Tibial artery (tissue), 4 donors: ENCODE measurements around the gene PITPNM3.

Experiments
- DNase-seq, 2 donors: peaks; one replicate each; pipeline ENCODE4 v3.0.0-alpha.2; 2019
- H3K27ac ChIP-seq, 2 donors: fragments of 200-600 bp; sonication (generic) in 1 of 2; 1 replicate in 1 of 2; 2 replicates in 1 of 2; pipeline ENCODE4 v1.5.1; 2018 to 2019; ENCODE audit warnings: mild to moderate bottlenecking in 1 of 2
- H3K27me3 ChIP-seq, 2 donors: fragments of 200-600 bp; sonication (generic) in 1 of 2; one replicate each; pipeline versions ENCODE4 v1.5.1 to v1.6.0; 2016 to 2019
- H3K36me3 ChIP-seq, 3 donors: fragments of 200-600 bp; sonication (generic) in 2 of 3; one replicate each; pipeline ENCODE4 v1.5.1; 2016 to 2019; ENCODE audit warnings: mild to moderate bottlenecking in 2 of 3
- H3K4me1 ChIP-seq, 4 donors: fragments of 200-600 bp; sonication (generic) in 2 of 4; 1 replicate in 3 of 4; 2 replicates in 1 of 4; pipeline ENCODE4 v1.5.1; 2016 to 2019
- H3K4me3 ChIP-seq, 2 donors: fragments of 200-600 bp; sonication (generic) in 1 of 2; 1 replicate in 1 of 2; 2 replicates in 1 of 2; pipeline ENCODE4 v1.5.1; 2018 to 2019; ENCODE audit warnings: mild to moderate bottlenecking in 2 of 2
- H3K9me3 ChIP-seq, 3 donors: fragments of 200-600 bp; sonication (generic) in 1 of 3; one replicate each; pipeline ENCODE4 v1.5.1; 2016 to 2019
- CTCF ChIP-seq, 2 experiments: fragments of 200-600 bp in 1 of 2; fragments of 450-650 bp in 1 of 2; IDR thresholded peaks; one replicate each; pipeline ENCODE4 v1.5.1; 2017 to 2019; ENCODE audit warnings: antibody characterized with exemption in 2 of 2, mild to moderate bottlenecking in 1 of 2, moderate library complexity in 1 of 2
- intact Hi-C: fragments of 100-400 bp; cut with DNase I; formaldehyde crosslinking; loops from one replicate; pipeline ENCODE4 v1.15.0; 2023; ENCODE audit warnings: low total_unique reads

The PITPNM3 gene

DNA sequence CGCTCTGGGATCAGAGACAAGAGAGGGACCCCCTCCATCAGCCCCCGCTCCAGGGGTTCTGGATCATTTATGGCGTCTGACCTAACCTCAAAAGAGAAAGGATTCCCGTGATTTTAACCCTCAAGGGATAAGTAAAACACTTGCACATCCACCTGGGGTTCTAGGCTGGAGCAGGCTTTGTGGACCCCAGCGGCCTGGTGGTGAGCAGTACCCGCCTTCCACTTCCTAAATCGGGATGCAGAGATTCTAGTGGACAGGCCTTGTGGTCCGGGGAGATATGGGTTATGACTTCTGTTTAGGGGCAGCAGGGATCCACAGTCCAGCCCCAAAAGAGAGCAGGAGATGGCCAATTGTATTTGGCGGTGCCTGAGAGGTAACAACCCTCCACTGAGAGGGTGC, 684 bp upstream of the PITPNM3 start:
- TF ChIP-seq CTCF (IDR thresholded peaks at IDR 0.05) = no peak
- peak overlapping the region; percentile 52 to 56 for H3K4me3 ChIP-seq
- no peak overlapping the region for H3K27ac ChIP-seq
- no peak for DNase-seq
- intact Hi-C loops = loop anchor here (10.0 kb wide), 1 partner anchor 472 kb away; no protein-coding TSS in a partner anchor
- no peaks in the 10 kb centered on the region for H3K36me3 ChIP-seq
- H3K9me3 ChIP-seq = no peaks in the 10 kb centered on the region
- peaks cover 0 to 26% (median 20%) of the 10 kb centered on the region in 4 donors for H3K4me1 ChIP-seq
- H3K27me3 ChIP-seq = peaks cover 0 to 23% of the 10 kb centered on the region in 2 donors

DNA sequence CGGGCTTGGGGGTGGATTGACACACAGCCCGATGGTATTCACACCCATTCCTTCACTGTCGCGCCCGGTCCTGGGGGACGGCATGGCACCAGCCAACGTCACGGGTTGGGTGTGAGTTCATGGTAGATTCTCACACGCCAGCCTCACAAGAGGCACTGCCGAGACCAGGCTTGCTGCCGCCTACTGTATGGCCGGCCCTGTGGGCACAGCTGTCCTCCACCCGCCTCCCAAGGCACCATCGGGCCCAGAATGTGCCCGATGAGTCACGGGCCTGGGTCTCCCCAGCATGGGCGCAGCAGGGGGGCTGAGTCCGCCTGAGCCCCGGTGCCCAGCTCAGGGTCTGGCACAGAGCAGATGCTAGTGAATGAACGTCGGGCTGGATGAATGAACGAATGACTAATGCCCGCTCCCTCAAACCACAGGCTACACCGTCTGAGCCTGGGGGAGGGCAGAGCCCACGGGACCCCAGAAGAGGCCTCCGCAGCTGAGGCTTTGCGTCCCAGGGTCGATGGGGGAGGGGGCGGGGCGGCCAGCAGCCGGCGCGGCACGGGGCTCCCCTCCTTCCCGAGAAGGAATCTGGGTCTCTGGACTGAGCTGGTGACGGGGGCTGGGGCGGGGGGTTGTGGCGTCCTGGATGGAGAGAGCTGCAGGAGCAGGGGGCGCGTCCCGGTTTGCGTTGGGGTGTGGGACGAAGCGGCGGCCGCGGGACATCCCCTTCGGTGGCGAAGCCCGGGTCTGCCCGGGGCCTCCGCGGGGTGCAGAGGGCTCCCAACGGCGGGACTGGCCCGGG, 829 bp downstream of the PITPNM3 start:
- peak overlapping the region; percentile 52 to 56 for H3K4me3 ChIP-seq
- no peak for DNase-seq
- no peak for TF ChIP-seq CTCF (IDR thresholded peaks at IDR 0.05)
- no peaks in the 10 kb centered on the region for H3K36me3 ChIP-seq
- no peak overlapping the region for H3K27ac ChIP-seq
- peaks cover 0 to 23% of the 10 kb centered on the region in 2 donors for H3K27me3 ChIP-seq
- H3K9me3 ChIP-seq = no peaks in the 10 kb centered on the region
- intact Hi-C loops = loop anchor here (10.0 kb wide), 1 partner anchor 471 kb away; no protein-coding TSS in a partner anchor
- peaks cover 0 to 28% (median 20%) of the 10 kb centered on the region in 4 donors for H3K4me1 ChIP-seq

DNA sequence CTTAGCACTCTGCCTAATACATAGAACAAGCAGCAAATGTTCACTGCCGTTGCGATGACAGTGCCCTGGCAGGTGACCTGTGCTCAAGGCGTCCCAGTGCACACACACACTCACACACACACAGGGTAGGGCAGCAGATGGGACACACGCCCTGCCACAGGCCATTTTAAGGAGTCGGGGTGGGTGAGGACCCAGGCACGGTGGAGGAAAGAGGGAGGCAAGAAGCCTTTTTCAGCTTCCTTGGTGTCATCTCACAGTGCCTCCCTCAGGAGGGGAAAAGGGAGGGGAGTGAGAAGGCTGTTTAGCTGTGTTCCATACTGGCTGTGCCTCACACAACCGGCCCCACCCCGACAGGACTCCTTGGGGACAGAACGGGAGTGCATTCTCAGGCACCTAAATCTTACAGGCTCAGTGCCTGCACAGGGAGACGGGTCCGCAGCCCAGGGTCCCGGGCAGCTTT, 1.5 kb downstream of the PITPNM3 start:
- DNase-seq = no peak
- Histone ChIP-seq H3K4me1 (peaks cover 0 to 28% (median 20%) of the 10 kb centered on the region in 4 donors), H3K27ac (no peak overlapping the region), H3K4me3 (peak overlapping the region; percentile 52 to 56), H3K36me3 (no peaks in the 10 kb centered on the region), H3K9me3 (no peaks in the 10 kb centered on the region), H3K27me3 (peaks cover 0 to 23% of the 10 kb centered on the region in 2 donors)
- intact Hi-C loops = loop anchor here (10.0 kb wide), 1 partner anchor 470 kb away; no protein-coding TSS in a partner anchor
- TF ChIP-seq CTCF (IDR thresholded peaks at IDR 0.05) = no peak

DNA sequence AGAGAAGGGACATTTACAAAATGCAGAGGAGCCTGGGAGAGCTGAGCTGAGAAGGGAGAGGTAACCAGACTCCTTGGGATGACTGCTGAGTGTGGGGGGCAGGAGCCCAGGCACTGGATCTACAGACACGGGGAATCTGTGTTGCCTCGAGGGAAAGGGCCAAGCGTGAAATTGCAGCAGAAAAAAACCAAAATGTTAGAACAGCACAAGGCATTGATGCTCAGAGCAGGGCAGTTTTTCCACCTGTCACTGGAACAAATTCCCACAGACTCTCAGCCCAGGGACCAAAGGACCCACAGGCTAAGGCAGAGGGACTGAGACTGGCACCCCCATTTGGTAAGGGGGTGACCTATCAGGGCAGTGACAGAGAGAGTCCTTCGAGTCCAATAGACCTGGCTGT, 2.0 kb downstream of the PITPNM3 start:
- intact Hi-C loops = loop anchor here (10.0 kb wide), 1 partner anchor 470 kb away; no protein-coding TSS in a partner anchor
- DNase-seq = no peak
- TF ChIP-seq CTCF (IDR thresholded peaks at IDR 0.05) = no peak
- Histone ChIP-seq H3K4me3 (no peak overlapping the region), H3K27ac (no peak overlapping the region), H3K27me3 (peaks cover 0 to 23% of the 10 kb centered on the region in 2 donors), H3K4me1 (peaks cover 0 to 28% (median 20%) of the 10 kb centered on the region in 4 donors), H3K9me3 (no peaks in the 10 kb centered on the region), H3K36me3 (no peaks in the 10 kb centered on the region)

- H3K4me3 ChIP-seq = no peak overlapping the region
- peaks cover 0 to 36% (median 27%) of the 10 kb centered on the region in 4 donors for H3K4me1 ChIP-seq
- no peaks in the 10 kb centered on the region for H3K9me3 ChIP-seq
- no peaks in the 10 kb centered on the region for H3K36me3 ChIP-seq
- peaks cover 0 to 23% of the 10 kb centered on the region in 2 donors for H3K27me3 ChIP-seq
- intact Hi-C loops = loop anchor here (10.0 kb wide), 1 partner anchor 467 kb away; no protein-coding TSS in a partner anchor
- no peak for DNase-seq
- no peak overlapping the region for H3K27ac ChIP-seq
- no peak for TF ChIP-seq CTCF (IDR thresholded peaks at IDR 0.05)
Measured at GRCh38 chr17:6551869-6552531, 4.4 kb downstream of the PITPNM3 start.
